Prostate gland (tissue), 2 donors: ENCODE measurements around the gene TXLNA. TPM values are rescaled to one million over a fixed set of nuclear protein-coding genes. Genes with fewer than 3 reads are reported as not detected.

Source experiments
- DNase-seq: peaks from one replicate; pipeline ENCODE4 v3.0.0-alpha.2; 2019; ENCODE audit warnings: low spot score
- H3K27ac ChIP-seq, 2 donors: fragments of 200-600 bp; sonication (generic); 2 replicates each; pipeline ENCODE4 v1.5.1; 2017 to 2019
- H3K27me3 ChIP-seq: fragments of 200-600 bp; sonication (generic); replicated peaks from 2 replicates; pipeline ENCODE4 v1.5.1; 2019; ENCODE audit not compliant: insufficient read depth
- H3K36me3 ChIP-seq, 2 donors: fragments of 200-600 bp; sonication (generic); 1 replicate in 1 of 2; 2 replicates in 1 of 2; pipeline versions ENCODE4 v1.5.1 to v1.8.1; 2017 to 2019
- H3K4me1 ChIP-seq: fragments of 200-600 bp; sonication (generic); replicated peaks from 2 replicates; pipeline ENCODE4 v1.5.1; 2019
- H3K4me3 ChIP-seq, 2 donors: fragments of 200-600 bp; sonication (generic); 2 replicates each; pipeline ENCODE4 v1.5.1; 2017 to 2019
- H3K9me3 ChIP-seq: fragments of 200-600 bp; sonication (generic); 2 replicates; pipeline ENCODE4 v1.5.1; 2017
- POLR2A ChIP-seq: fragments of 450-650 bp; IDR thresholded peaks from one replicate; pipeline ENCODE4 v1.6.1; 2016; ENCODE audit warnings: antibody characterized with exemption, mild to moderate bottlenecking
- POLR2AphosphoS5 ChIP-seq: sonication (generic); formaldehyde crosslinking; IDR thresholded peaks from one replicate; pipeline ENCODE4 v1.6.1; 2017; ENCODE audit warnings: antibody characterized with exemption
- WGBS: methylation state at CpG from one replicate; pipeline ENCODE4 v1.1.5; 2018; 5-methylcytosine and 5-hydroxymethylcytosine counted together
- intact Hi-C: fragments of 100-400 bp; cut with DNase I; formaldehyde crosslinking; loops from one replicate; pipeline ENCODE4 v1.14.2; 2022
- total RNA-seq, 2 donors: library from RNA; depleted of rRNA; stranded (reverse); fragments of >200 nt; gene quantifications; one replicate each; pipeline ENCODE4 v1.1.0, GENCODE V29; 2016
- TF ChIP-seq, protein P1 (sequence below), 4 experiments: fragments of 200-600 bp in 2 of 4; fragments of 450-650 bp in 2 of 4; sonication (generic) in 2 of 4; IDR thresholded peaks; 1 replicate in 3 of 4; 2 replicates in 1 of 4; pipeline ENCODE4 v1.5.1; 2016 to 2019; ENCODE audit warnings: antibody characterized with exemption in 4 of 4, mild to moderate bottlenecking in 2 of 4, moderate library complexity in 2 of 4

TXLNA gene
- total RNA-seq, 2 donors from 2014 or later: 49.6 to 70.8 TPM

DNA sequence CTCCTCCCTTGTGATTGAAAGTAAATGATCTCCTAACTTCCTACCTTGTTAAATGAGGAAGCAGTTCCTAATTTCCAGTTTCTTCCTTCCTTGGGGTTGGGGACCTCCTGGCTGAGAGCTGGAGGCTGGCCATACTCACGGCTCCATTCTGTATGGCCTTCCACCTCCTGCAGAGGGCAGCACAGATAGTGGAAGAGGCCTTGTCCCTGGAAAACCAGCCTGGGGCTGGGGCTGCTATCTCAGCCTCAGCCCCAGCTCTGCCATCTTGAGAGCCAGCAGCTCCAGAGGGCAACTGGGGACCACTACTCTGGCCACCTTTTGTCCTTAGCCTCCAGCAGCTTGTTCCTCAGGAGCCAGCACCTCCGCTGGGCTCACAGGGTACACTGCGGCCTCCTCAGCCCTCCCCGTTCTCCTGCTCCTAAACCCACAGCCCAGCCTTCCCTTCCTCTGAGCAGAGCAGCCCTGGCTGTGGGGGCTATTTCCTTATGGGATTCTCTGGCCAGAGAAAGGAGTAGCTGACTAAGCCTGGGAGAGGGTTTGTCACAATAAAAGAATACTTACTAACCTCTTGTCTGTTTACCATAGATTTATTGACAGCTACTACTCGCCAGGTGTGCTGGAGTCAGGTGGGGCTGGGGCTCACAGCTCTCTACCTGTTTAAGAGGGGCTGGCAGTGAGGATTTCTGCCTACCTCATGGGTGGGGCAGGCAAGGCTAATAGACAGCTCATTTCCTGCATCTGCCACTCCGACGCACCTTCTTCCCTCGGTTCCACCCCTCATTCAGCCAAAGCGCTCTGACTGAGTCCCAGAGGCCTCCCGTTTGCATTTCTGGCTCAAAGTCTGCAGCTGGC is 36.4 kb downstream of the TXLNA start:
- no peaks in the 10 kb centered on the region for H3K27me3 ChIP-seq
- peak overlapping the region; percentile 58 to 66 for H3K27ac ChIP-seq
- peaks cover 1% of the 10 kb centered on the region for H3K4me1 ChIP-seq
- intact Hi-C loops: no loop called here
- peaks cover 0 to 7% of the 10 kb centered on the region in 2 donors for H3K36me3 ChIP-seq
- TF ChIP-seq, protein P1, sequence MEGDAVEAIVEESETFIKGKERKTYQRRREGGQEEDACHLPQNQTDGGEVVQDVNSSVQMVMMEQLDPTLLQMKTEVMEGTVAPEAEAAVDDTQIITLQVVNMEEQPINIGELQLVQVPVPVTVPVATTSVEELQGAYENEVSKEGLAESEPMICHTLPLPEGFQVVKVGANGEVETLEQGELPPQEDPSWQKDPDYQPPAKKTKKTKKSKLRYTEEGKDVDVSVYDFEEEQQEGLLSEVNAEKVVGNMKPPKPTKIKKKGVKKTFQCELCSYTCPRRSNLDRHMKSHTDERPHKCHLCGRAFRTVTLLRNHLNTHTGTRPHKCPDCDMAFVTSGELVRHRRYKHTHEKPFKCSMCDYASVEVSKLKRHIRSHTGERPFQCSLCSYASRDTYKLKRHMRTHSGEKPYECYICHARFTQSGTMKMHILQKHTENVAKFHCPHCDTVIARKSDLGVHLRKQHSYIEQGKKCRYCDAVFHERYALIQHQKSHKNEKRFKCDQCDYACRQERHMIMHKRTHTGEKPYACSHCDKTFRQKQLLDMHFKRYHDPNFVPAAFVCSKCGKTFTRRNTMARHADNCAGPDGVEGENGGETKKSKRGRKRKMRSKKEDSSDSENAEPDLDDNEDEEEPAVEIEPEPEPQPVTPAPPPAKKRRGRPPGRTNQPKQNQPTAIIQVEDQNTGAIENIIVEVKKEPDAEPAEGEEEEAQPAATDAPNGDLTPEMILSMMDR (IDR thresholded peaks at IDR 0.05): peak; percentile 33 to 77 (median 67)
- TF ChIP-seq POLR2A (no peak), POLR2AphosphoS5 (peak; percentile 8)
- peak; percentile 43 for DNase-seq
- WGBS: 65% methylated on average over 10 of the region's 10 CpGs
- H3K4me3 ChIP-seq: no peak overlapping the region
- no peaks in the 10 kb centered on the region for H3K9me3 ChIP-seq

DNA sequence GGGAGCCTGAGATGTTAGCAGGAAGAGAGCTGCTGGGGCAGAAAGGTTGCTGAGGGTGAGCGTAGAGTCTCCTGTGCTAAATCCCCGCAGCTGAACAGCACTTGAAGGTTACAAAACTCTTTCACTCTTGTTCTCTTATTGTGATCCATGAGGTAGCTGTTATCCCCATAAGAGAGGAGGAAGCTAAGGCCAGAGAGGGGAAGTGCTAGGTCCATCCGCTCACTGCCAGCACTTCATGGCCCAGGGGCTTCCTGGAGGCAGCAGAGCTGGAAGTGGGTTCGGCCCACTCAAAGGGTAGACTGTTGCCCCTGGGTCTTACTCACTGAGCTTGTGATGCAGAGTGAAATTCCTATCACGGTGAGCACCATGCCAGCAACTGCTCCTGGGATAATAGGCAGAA is 37.1 kb downstream of the TXLNA start:
- no peak for DNase-seq
- Histone ChIP-seq H3K27me3 (no peaks in the 10 kb centered on the region), H3K27ac (peak overlapping the region in 1 of 2 donors; percentile 66), H3K4me3 (no peak overlapping the region), H3K9me3 (no peaks in the 10 kb centered on the region), H3K4me1 (peaks cover 4% of the 10 kb centered on the region), H3K36me3 (peaks cover 0 to 7% of the 10 kb centered on the region in 2 donors)
- intact Hi-C loops: no loop called here
- WGBS: 88% methylated on average over 5 of the region's 5 CpGs
- TF ChIP-seq POLR2A (no peak), POLR2AphosphoS5 (no peak)
- TF ChIP-seq, protein P1 (IDR thresholded peaks at IDR 0.05): no peak

DNA sequence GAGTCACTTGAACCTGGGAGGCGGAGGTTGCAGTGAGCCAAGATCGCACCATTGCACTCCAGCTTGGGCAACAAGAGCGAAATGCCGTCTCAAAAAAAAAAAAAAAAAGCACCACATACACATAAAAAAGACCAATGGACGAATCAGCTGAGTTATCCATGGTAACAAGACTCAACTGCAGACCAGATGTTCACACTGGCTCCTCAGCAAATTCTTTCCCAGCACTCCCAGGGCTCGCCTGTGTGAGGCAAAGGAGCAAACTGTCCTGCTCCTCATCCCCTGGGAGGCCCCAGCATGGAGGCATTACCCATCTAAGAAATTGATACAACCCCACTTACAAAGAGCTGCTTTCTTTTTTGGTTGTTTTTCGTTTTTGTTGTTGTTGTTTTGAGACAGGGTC is 39.5 kb downstream of the TXLNA start:
- intact Hi-C loops: no loop called here
- TF ChIP-seq, protein P1 (IDR thresholded peaks at IDR 0.05): no peak
- TF ChIP-seq POLR2A (no peak), POLR2AphosphoS5 (no peak)
- Histone ChIP-seq H3K9me3 (no peaks in the 10 kb centered on the region), H3K4me3 (no peak overlapping the region), H3K27ac (no peak overlapping the region), H3K36me3 (peaks cover 0 to 7% of the 10 kb centered on the region in 2 donors), H3K27me3 (no peaks in the 10 kb centered on the region), H3K4me1 (peaks cover 17% of the 10 kb centered on the region)
- DNase-seq: no peak
- WGBS: 88% methylated on average over 7 of the region's 7 CpGs

DNA sequence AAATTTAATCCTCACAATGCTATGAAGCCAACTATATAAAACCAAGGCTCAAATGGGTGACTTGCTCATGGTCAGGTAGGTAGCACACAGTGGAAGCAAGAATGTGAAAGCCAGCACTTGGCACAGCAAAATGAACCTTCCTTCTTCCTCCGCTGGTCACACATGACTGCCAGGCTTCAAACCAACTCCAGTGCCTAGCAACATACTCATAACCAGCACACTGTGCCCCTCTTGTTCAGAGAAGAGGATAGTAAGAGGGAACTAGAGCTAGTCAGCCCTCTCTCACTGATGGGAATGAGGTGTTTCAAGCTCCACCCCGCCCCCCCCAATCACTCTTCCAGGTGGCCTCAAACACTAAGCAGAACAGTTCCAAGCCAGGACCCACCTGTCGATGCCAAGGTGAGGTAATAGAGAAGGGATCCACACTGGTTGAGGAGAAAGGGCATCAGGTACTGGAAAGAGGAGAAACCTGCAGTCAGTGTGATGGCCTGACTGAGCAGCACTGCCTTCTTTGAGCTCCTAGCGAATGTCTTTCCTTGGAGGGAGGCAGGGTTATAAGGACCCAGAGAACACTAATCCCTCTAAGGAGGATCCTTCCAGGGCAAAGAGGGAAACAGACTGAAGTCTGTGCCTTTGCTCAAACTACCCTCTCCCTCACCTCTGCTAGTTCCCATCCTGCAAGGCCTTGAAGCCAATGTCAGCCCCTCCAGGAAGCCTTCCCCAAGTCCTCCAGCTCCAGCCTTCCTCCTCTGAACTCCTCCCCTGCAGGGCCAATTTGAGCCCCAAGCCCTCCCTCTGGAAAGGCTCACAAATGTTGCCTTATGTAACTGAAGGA is 41.5 kb downstream of the TXLNA start:
- Histone ChIP-seq H3K27me3 (no peaks in the 10 kb centered on the region), H3K4me1 (peaks cover 19% of the 10 kb centered on the region), H3K36me3 (peaks cover 4 to 17% of the 10 kb centered on the region in 2 donors), H3K9me3 (no peaks in the 10 kb centered on the region), H3K27ac (no peak overlapping the region), H3K4me3 (peak overlapping the region; percentile 74 to 95)
- WGBS: 80% methylated on average over 4 of the region's 4 CpGs
- TF ChIP-seq POLR2AphosphoS5 (no peak), POLR2A (no peak)
- TF ChIP-seq, protein P1 (IDR thresholded peaks at IDR 0.05): no peak
- DNase-seq: no peak
- intact Hi-C loops: loop anchor here (10.0 kb wide), 1 partner anchor 174 kb away; the partner anchor contains the start of gene BSDC1
